ENCODE results near the gene CEBPZ. TPM values are rescaled to one million over a fixed set of nuclear protein-coding genes. Genes with fewer than 3 reads are reported as not detected.
A peak's percentile ranks its signal among the peaks of the same experiment; 100 is the strongest.
"Not testable (repeated sequence)": the region's sequence is repeated elsewhere in the genome, so short reads cannot be mapped to it uniquely, and the experiment has no call there.

CEBPZ gene
- total RNA-seq, 3 donors from 2014 or later: 37.9 to 51.1 (median 46.9) TPM

DNA sequence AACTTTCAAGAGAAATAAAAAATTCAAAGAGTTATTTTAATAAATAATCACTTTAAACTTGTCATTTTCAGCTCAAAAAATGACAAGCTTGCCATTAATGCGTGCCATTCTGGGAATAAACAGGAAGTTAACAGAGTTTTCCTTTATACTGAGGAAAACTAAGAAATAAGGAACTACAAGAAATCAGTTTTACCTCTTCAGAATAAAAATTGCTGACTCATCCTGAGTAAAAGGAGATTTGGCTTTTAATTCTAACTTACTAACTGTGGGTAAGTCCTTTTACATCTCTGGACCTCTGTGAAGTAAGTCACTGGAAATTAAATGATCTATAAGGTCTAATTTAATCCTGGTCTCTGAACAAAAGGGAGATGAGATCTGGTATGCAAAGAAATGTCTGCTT, 16.1 kb downstream of the CEBPZ start:
- H3K36me3 ChIP-seq: peaks cover under 1% of the 10 kb centered on the region
- H3K27ac ChIP-seq: no peak overlapping the region
- intact Hi-C loops (cut with DNase I; ENCODE audit: low total_unique reads): no loop called here
- no peak for DNase-seq (ENCODE audit: low spot score in 2 of 2)
- H3K4me1 ChIP-seq: no peaks in the 10 kb centered on the region
- TF ChIP-seq POLR2A (IDR thresholded peaks at IDR 0.05): no peak
- TF ChIP-seq, protein P1, sequence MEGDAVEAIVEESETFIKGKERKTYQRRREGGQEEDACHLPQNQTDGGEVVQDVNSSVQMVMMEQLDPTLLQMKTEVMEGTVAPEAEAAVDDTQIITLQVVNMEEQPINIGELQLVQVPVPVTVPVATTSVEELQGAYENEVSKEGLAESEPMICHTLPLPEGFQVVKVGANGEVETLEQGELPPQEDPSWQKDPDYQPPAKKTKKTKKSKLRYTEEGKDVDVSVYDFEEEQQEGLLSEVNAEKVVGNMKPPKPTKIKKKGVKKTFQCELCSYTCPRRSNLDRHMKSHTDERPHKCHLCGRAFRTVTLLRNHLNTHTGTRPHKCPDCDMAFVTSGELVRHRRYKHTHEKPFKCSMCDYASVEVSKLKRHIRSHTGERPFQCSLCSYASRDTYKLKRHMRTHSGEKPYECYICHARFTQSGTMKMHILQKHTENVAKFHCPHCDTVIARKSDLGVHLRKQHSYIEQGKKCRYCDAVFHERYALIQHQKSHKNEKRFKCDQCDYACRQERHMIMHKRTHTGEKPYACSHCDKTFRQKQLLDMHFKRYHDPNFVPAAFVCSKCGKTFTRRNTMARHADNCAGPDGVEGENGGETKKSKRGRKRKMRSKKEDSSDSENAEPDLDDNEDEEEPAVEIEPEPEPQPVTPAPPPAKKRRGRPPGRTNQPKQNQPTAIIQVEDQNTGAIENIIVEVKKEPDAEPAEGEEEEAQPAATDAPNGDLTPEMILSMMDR (IDR thresholded peaks at IDR 0.05): no peak
- TF ChIP-seq POLR2AphosphoS5 (IDR thresholded peaks at IDR 0.05): no peak
- H3K4me3 ChIP-seq: no peak overlapping the region
- H3K9me3 ChIP-seq: no peaks in the 10 kb centered on the region
- H3K27me3 ChIP-seq: no peaks in the 10 kb centered on the region

DNA sequence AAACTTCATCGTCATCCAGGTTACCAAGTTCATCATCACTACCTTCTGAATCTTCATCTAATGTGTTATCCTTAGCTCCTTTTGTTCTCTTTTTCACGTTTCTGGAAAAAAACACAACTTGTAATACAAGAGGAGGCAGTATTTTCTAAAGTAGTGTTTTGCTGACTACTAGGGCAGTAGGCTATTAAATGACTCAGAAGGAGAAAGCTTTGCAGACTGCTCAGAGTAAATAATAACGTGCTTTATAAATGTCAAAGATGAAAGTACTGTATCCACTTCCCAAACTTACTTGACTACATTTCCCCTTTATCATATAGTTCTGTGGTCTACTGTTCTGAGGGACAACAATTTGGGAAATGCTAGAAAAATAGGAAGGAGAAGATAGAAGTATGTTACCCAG, 19.5 kb downstream of the CEBPZ start:
- intact Hi-C loops (cut with DNase I; ENCODE audit: low total_unique reads): no loop called here
- peaks cover 0 to 12% of the 10 kb centered on the region in 2 donors for H3K9me3 ChIP-seq
- peak overlapping the region in 1 of 2 donors; percentile 15 for H3K27ac ChIP-seq
- H3K27me3 ChIP-seq: no peaks in the 10 kb centered on the region
- no peak overlapping the region for H3K4me3 ChIP-seq
- peaks cover 6% of the 10 kb centered on the region for H3K36me3 ChIP-seq
- no peaks in the 10 kb centered on the region for H3K4me1 ChIP-seq
- no peak for DNase-seq (ENCODE audit: low spot score in 2 of 2)
- no peak for TF ChIP-seq POLR2AphosphoS5 (IDR thresholded peaks at IDR 0.05)

DNA sequence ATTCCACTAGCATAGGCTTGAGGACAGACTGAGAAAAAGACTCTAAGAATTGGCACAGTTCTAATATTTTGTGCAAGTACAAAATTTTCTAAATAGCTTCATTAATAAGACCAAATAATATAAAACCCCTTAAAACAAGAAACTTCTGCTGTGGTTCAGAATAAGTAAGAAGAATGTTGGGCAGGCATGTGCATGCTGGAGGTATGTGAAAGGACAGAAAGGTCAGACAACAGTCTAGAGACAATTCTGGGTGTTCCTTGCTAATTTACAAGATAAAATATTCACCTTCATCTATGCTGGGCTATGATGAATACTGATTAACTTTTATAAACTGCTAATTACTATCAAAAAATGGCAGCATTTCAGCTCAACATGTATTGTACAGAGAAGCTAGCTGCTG, 20.2 kb downstream of the CEBPZ start:
- Histone ChIP-seq H3K9me3 (peaks cover 0 to 16% of the 10 kb centered on the region in 2 donors), H3K27ac (no peak overlapping the region), H3K4me3 (no peak overlapping the region), H3K36me3 (peaks cover 6% of the 10 kb centered on the region), H3K27me3 (no peaks in the 10 kb centered on the region), H3K4me1 (no peaks in the 10 kb centered on the region)
- TF ChIP-seq POLR2AphosphoS5 (IDR thresholded peaks at IDR 0.05) (no peak), POLR2A (IDR thresholded peaks at IDR 0.05) (no peak)
- TF ChIP-seq, protein P1 (IDR thresholded peaks at IDR 0.05): no peak
- no peak for DNase-seq (ENCODE audit: low spot score in 2 of 2)
- intact Hi-C loops (cut with DNase I; ENCODE audit: low total_unique reads): no loop called here

DNA sequence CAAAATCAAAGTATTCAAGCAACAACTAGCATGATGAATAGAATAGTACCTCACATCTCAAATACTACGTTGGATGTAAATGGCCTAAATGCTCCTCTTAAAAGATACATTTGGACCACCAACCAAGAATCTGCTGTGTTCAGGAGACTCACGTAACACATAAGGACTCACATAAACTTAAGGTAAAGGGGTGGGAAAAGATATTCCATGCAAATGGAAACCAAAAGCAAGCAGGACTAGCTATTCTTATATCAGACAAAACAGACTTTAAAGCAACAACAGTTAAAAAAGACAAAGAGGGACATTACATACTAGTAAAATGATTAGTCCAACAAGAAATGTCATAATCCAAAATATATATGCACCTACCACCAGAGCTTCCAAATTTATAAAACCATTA, 24.6 kb downstream of the CEBPZ start:
- H3K4me3 ChIP-seq; H3K27ac ChIP-seq; intact Hi-C loops (cut with DNase I; ENCODE audit: low total_unique reads); DNase-seq (ENCODE audit: low spot score in 2 of 2); H3K27me3 ChIP-seq; H3K4me1 ChIP-seq: not testable (repeated sequence)
- peaks cover 15% of the 10 kb centered on the region for H3K36me3 ChIP-seq
- H3K9me3 ChIP-seq: peaks cover 0 to 24% of the 10 kb centered on the region in 2 donors

DNA sequence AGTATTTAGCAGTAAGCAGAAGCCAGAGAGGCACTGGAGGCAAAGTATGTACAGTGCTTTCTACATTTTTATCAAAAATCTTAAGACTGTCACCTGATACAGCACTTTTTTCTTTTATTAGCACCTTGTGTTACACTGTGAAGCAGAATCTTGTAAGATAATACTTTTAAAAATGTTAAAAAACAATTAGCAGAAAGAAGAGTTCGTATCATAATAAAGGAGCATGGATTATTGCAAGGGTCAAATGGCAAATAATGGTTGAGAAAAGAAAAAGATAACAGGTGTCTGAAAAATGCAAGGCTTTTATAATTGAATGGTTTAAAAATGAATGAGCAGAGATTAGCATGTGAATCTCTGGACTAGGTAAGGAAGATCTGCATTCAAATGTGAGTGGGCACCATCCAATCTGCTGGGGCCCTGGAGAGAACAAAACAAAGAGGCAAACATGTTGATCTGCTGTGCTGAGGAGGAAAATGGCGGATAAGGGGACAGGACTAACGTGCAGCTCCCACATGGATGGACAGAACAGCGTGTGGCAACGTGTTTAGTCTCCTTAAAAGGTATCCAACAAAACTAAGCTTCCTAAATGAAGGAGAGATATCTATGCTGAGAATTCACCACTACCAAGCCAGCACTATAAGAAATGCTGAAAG, 25.6 kb downstream of the CEBPZ start:
- intact Hi-C loops (cut with DNase I; ENCODE audit: low total_unique reads): no loop called here
- H3K4me1 ChIP-seq: no peaks in the 10 kb centered on the region
- DNase-seq (ENCODE audit: low spot score in 2 of 2): no peak
- no peak for TF ChIP-seq POLR2AphosphoS5 (IDR thresholded peaks at IDR 0.05)
- TF ChIP-seq, protein P1 (IDR thresholded peaks at IDR 0.05): no peak
- no peak for TF ChIP-seq POLR2A (IDR thresholded peaks at IDR 0.05)
- H3K4me3 ChIP-seq: no peak overlapping the region
- no peaks in the 10 kb centered on the region for H3K27me3 ChIP-seq
- no peak overlapping the region for H3K27ac ChIP-seq
- peaks cover 0 to 24% of the 10 kb centered on the region in 2 donors for H3K9me3 ChIP-seq
- peaks cover 21% of the 10 kb centered on the region for H3K36me3 ChIP-seq

DNA sequence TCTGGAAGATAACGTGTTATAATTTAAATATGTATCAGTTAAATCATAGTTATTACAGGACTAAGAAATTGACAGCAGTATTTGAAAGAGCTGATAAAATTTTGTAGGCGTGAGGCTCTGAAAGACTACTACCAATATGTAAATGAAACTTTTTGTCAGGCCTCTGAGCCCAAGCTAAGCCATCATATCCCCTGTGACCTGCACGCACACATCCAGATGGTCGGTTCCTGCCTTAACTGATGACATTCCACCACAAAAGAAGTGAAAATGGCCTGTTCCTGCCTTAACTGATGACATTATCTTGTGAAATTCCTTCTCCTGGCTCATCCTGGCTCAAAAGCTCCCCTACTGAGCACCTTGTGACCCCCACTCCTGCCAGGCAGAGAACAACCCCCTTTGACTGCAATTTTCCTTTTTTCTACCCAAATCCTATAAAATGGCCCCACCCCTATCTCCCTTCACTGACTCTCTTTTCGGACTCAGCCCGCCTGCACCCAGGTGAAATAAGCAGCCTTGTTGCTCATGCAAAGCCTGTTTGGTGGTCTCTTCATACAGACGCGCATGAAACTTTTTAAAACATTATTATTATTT, 26.2 kb downstream of the CEBPZ start:
- H3K27ac ChIP-seq; H3K4me1 ChIP-seq; H3K4me3 ChIP-seq; H3K27me3 ChIP-seq; DNase-seq (ENCODE audit: low spot score in 2 of 2); intact Hi-C loops (cut with DNase I; ENCODE audit: low total_unique reads): not testable (repeated sequence)
- H3K36me3 ChIP-seq: peaks cover 22% of the 10 kb centered on the region
- H3K9me3 ChIP-seq: peaks cover 0 to 24% of the 10 kb centered on the region in 2 donors
